ENCODE measurements around the gene NHS.

The NHS gene

GRCh38 chrX:17633546-17633945, 258.5 kb downstream of the NHS start:
- DNase-seq = no peak

- DNase-seq = no peak
These were observed 259.7 kb downstream of the NHS start for GRCh38 chrX:17634542-17635207.

DNA sequence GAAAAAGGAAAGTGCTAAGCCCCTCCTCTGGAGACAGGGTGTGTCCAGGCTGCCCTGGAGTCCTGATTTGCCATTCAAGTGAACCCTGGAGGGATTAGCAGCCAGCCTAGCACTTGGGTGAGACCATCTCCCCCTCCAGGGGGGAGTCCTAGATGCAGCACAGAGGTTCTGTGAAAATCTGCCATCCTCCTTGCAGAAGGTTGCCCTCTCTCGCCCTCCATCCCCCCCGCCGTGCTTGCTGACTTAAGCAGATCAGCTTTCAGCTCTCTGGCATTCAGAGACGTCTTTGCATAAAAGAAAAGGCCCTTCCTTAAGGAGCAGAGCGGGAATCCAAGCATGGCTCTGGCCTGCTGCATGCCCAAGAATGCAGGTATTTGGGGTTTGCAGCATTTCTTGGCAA, 260.2 kb downstream of the NHS start:
- DNase-seq = no peak

GRCh38 chrX:17637235-17637634, 262.2 kb downstream of the NHS start:
- DNase-seq = no peak

- DNase-seq = no peak
These were observed 263.7 kb downstream of the NHS start for GRCh38 chrX:17638731-17639130.

GRCh38 chrX:17642891-17643290, 267.9 kb downstream of the NHS start:
- no peak for DNase-seq

GRCh38 chrX:17643528-17643927, 268.5 kb downstream of the NHS start:
- no peak for DNase-seq

DNA sequence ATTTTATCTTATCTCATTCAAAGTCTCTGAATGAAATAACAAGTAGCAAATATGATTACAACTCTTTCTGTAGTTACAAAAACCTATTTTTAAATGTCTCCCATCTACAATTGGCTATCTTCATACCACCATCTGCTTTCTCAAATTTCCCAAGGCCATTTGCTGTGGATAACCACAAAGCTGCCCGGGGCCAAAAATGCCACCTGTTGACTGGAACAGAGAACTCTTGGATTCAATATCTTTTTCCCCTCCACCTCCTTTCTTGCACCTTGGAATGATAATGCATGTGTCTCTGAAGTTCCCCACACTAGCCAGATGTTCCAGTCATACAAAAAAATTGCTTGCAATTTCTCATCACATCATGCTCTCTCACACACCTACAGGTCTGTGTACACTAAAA, 269.0 kb downstream of the NHS start:
- DNase-seq = no peak

- DNase-seq = peak; percentile 15
These were observed 279.1 kb downstream of the NHS start for GRCh38 chrX:17654116-17654515.

DNA sequence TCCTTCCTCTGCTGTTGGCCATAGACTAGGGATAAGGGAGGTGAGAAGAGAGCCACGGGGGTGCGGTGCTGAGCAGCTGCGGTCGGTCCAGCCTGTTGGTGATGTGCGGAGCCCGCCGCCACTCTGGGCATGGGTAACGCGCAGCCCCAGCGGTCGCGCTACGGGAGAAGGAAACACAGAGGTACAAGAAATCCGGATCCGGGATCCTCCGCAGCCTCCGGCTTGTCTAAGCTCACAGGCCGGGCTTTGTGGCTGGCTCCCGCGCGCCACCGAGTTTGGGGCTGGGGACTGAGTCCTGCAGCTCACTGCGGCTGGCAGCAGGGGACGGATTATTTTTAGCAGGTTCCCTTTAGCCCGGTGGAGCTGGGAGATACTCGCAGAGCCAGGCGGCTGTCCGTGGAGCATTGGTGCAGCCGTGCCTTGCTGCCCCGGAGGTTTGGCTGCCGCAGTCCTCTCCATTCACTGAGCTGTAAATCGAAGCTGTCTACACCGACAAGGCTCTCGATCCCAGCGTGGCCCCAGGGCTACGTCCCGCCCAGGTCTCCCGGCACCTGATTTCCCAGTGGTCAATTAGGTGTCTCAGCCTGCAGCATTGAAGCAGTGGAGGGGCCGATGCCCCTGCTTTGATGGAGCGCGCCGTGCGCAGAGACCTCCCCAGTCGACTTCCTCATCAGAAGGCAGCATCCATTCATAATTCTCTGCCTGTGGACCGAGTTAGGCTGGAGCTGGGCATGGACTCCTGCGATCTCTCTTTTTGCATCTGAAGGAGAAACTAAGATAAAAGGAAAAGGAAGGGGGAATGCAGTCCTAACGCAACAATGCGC, 280.4 kb downstream of the NHS start:
- DNase-seq = no peak

DNA sequence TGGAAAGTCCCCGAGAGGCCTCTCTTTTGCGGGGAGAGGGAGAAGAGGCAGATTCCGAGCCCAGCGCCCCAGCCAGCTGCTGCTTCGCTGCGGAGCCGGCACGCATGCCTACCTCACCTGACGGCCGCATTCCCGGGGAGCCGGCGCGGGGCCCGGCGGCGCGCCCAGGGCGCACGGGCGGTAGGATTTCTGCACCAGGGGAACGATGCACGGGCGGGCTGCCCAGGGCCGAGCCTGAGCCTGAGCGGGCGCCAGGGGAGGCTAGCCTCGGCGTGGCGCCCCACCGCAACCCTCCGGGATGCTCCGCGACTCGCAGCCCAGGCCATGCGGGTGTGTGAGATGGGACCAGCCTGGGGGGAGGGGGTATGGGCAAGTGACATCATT, 281.0 kb downstream of the NHS start:
- no peak for DNase-seq

DNA sequence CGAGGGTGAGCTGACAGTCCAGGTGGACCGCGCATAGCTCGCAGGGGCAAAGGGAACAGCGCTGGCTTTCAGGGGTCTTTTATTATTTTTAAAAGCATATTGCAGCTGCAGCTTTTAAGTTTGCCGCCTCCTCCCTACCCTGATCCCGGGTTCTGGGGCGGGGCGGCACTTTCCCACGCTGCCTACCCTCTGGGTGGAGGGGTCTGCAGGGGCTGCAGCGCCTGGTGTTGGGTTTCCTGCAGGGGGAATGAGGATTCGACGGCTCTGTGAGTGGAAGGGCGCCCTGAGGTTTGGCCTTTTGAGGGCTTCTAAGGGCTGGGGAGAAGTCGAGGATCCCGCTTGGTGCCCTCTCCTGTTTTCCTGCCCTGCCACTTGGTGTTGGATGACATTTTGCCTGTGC, 281.6 kb downstream of the NHS start:
- DNase-seq = no peak

- DNase-seq = no peak
These were observed 287.4 kb downstream of the NHS start for GRCh38 chrX:17662391-17662790.

- DNase-seq = no peak
These were observed 293.9 kb downstream of the NHS start for GRCh38 chrX:17668929-17669328.

DNA sequence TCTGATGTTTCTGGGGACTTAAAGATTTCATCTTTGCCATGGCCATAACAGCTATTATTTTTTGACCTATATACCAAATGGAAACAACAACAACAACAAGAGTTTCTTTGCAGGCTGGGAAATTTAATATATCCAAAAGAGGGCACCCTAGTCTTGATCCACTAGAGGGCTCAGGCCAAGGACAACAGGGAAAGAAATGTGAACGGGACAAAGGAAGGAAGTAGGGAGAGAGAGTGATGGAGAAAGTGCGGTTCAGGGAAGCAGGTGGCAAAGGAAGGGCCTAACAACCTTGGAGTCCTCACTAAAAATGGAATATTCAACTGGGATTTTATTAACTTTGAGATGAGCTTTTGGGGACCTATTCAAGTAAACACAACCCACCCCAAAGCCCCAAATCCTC, 294.5 kb downstream of the NHS start:
- DNase-seq = no peak

DNA sequence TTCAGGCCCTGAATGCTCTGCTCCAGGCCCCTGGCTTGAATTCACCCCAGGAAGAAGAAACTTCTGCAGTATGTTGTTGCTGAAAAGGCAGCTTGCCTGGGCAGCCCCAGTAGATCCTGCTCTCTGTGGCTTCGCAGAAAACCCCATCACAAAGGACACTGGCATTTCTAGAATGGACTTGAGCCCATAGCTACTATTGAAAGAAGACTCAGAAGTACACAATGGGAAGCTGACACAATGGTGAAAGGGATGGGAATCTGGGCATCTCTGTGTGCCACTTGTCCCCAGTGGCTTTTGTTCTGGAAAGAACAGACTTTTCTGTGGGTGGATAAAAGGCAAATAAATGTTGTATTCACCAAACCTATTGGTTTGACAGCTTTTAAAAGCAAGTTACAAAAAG, 294.9 kb downstream of the NHS start:
- DNase-seq = no peak

- no peak for DNase-seq
These were observed 295.9 kb downstream of the NHS start for GRCh38 chrX:17670874-17671273.

DNA sequence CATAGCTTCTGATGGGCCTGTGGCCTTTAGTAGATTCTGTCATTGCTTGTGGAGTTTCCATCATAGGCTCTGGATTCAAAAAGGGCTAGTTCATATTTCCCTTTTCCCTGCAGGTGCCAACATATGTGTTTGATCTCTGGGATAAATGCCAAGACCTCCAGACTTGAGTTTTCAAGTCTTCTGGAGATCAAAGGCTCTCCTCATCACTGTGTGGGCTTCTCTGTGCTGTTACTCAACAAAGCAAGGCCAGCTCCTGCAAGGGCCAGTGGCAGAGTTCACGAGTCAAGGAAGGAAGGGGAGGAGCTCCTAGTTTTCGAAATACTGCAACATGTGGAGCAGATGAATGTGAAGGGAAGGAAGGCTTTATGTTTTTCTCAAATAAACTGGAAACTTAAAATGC, 299.6 kb downstream of the NHS start:
- no peak for DNase-seq

DNA sequence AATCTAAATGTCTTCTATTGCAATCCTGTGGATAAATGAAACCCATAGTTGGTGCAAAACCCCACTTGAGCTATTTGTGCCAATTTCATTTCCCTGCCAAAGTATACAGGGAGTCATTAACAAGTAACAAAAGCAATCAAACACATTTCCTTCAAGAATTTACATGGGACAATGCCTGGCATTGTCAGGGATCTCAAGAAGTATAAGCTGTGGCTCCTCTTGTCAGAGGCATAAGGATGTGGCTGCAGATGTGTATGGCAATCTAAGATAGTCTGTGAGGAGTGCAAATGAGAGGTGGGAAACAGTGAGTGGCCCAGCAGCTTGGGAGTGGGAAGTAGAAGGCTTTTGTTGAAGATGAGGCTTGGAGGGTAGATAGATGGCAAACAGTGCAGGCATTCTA, 304.3 kb downstream of the NHS start:
- no peak for DNase-seq

DNA sequence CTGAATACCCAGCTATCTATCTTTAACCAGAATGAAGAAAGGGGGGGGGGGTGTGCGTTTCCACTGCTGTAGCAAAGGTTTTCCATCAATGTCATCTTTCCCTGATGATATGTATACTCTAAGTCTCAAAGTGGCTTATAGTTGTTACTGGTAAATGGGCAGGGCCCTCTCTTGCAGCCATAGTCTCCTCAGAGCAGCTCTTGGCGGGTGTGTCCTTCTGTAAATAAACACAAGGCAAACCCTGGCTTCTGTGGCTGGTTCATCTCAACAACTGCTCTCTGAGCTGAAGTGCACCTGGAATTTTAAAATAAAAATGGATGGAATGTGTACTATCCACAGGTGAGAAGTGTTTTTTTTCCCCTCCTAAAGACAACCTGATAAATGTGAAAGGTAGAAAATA, 304.8 kb downstream of the NHS start:
- DNase-seq = no peak

DNA sequence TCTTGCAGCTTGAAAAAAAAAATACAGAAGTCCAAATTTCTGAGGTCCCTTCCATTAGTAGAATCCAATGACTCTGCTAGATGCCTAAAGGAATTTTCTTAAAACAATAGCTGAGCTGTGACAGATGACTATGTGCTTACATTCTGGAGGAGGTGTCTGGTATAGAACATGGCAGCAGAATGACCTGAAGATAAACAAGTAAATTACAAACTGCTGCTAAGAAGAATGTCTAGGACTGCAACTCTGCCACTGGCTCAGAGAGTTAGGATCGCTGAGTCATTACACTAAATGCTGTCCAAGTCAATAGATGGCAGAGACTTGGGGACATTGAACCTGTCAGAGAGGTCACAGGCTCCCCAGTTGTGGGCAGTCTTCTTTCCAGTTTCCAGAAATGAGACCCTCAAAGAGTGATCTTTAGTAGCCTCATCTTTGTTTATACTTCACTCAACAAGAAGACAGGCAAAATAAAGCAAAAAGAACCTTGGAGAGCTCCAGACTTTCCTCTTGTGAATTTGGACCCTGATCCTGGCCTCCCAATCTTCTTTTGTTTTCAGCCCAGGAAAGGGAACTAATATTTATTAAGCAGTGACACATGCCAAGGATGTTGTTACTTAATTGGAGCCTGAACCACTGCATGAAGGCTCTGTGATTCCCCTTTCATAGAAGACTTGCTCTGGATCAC, 305.9 kb downstream of the NHS start:
- DNase-seq = no peak

DNA sequence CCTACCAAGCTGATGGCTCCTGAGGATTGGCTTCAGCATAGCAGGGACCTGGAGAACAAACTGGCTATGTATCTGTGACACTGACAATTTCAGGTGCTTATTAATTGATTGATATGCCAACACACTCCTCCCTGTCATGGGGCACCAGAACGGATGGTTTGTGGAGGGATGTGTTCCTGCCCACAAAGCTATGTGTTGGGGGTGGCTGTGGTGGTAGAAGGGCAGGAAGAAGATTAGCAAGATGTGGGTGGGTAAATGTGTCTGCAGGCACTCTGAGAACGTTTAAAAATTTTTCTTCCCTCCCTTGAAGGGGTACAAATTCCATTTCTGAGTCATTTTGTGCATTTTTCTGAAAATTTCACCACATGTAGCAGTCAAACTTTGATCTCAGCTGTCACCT, 307.3 kb downstream of the NHS start:
- DNase-seq = no peak

GRCh38 chrX:17685026-17685425, 310.0 kb downstream of the NHS start:
- DNase-seq = no peak

GRCh38 chrX:17687648-17688047, 312.6 kb downstream of the NHS start:
- no peak for DNase-seq
